ENCODE results near the gene ANKRD37.
A peak's percentile ranks its signal among the peaks of the same experiment; 100 is the strongest.

ANKRD37 gene

DNA sequence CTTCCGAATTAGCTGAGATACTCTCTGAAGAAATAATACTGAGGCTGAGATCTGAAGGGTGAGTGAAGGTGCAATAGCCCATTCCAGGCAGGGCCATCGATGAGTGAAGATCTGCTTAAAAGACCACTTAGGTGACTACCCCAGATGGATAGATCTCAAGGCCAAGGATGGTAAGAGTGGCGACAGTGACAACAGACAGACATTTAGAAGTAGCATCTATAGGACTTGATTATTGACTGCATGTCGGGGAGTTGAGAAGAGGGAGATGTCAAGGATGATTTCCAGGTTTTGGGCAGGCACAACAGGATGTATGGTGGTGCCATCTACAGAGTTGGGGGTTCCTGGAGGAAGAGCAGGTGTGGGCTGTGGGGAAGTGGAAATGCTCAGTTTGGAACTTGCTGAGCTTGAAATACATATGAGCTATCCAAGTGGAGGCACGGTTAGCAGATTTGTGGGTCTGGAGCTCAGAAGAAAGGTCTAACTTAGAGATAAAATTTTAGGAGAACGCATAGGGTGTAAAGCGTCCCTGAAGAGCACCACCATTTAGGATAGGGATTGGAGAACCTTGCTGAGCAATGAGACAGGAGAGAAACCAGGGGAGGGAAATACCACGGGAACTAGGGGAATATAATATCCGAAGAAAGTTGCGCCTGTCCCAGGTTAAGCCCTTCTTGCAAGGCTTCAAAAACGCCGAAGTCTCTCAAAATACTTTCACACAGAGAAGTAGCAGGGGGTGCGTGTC lies 28.4 kb downstream of the ANKRD37 start:
- no peak for DNase-seq (ENCODE audit: low read depth)

DNA sequence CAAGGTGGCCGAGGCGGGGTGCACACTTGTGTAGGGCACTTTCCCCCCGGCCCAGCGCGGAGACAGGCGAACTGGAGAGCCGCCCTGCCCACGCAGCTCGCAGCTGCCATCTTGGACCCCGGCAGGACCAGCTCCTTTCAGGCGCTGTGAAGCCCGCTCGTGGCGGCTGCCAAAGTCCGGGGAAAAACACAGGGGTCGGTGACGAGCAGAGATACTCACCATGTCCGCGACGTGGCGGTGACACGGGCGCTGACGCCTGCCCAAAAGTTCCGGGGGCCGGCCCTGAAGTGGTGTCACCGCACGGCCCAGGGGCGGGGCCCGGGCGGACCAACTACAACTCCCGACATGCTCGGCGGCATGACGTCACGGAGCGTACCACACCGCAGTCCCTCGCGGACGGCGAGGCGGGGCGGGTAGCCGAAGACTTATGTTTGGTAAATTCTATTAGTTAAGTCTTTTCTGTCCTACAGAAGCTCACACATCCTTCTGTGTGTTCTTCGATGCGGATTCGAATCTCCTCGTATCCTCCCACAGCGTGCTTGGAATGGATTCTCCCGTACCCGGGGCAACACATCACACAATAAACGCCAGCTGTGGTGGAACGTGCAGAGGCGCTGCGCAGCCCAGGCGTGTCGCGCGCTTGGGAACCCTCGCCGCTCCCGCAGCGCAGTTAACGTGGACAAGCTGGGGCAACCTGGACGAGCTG lies 29.2 kb downstream of the ANKRD37 start, which contains the start of gene UFSP2:
TSS of gene UFSP2 (minus strand) at position 318 of the 706 bp plus-strand sequence. CDS start at position 222, 96 bp downstream.
- DNase-seq (ENCODE audit: low read depth): peak; percentile 63

DNA sequence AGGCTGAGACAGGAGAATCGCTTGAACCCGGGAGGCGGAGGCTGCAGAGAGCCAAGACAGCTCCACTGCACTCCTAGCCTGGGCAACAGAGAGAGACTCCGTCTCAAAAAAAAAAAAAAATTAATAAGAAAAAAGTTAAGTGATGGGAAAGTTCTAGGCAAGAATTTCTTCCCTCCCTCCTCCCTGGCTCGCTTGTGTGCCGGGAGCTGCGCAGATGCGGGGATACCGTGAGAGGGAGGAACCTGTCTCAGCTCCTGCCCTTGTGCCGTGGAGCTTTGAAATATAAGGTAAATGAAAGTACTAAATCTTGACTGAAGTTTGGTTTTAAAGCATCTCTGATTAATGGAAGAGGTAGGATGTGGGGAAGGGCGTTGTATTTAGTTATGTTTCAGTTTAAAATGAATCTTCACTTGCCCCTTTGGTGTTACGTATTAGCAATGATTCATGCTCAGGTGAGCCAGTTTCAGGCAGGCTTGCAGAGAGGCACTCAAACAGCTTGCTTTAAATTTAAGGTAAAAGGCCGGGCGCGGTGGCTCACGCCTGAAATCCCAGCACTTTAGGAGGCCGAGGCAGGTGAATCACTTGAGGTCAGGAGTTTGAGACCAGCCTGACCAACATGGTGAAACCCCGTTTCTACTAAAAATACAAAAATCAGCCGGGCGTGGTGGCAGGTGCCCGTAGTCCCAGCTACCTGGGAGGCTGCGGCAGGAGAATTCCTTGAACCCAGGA lies 30.5 kb downstream of the ANKRD37 start:
- DNase-seq (ENCODE audit: low read depth): no peak

DNA sequence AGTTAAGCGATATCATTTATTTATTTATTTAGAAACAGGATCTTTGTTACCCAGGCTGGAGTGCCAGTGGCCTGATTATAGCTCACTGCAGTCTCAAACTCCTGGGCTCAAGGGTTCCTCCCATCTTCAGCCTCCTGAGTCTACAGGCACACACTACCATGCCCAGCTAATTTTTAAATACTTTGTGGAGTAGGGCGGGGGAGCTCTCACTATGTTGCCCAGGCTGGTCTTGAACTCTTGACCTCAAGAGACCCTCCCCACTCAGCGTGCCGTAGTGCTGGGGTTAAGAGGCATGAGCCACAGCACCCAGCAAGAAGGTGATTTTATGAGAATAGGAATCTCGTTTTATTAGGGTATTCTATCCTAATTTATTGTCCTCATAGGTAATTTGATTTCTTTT lies 33.0 kb downstream of the ANKRD37 start:
- no peak for DNase-seq (ENCODE audit: low read depth)

DNA sequence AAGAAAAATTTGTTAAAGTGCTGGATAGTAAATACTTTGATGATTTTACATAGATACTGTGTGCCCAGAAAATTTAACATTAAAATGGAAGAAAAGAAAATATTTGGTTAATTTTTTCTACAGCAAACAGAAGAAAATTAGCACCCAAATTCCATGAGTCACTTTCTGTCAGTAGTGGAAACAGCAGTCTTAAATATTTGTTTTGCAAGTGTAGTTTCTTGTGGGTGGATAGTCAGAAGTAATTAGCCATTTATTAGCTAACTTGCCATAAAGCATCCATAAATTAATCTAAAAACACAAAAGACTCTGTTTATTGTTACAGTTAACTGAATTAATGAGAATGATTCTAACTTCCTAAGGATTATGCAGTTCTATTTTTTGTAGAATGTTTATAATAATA lies 38.8 kb downstream of the ANKRD37 start:
- DNase-seq (ENCODE audit: low read depth): no peak

DNA sequence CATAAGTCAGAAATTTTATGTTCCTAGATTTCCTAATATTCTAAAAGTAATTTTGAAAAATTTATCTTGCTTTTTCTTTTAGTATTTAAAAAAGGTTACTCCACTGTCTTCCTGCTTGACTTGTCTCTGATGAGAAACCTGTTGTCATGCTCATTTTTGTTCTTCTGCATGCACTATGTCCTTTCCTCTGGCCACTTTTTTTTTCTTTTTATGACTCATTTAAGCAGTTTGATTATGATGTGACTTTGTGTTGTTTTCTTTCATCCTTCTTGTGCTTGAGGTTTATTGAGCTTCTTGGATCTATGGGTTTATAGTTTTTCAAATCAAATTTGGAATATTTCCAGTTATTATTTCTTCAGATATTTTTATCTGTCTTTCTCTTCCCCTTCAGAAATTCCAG lies 41.2 kb downstream of the ANKRD37 start:
- DNase-seq (ENCODE audit: low read depth): no peak

DNA sequence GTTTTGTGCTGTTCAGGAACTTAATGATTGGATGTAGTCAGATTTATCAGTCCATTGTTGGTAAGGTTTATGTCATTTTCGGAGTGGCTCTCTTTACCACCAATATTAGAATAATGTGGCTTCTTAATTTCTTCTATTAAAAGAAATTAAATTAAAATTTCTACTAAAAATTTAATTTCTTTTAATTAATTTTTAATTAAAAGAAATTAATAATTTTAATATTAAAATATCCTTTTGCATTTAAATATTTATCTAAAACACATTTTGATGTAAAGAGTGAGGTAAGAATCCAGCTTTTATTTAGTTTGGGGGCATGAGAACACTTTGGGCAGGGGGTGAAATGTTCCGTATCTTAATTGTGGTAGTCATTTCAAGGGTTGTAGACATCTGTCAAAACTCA lies 44.8 kb downstream of the ANKRD37 start:
- no peak for DNase-seq (ENCODE audit: low read depth)

DNA sequence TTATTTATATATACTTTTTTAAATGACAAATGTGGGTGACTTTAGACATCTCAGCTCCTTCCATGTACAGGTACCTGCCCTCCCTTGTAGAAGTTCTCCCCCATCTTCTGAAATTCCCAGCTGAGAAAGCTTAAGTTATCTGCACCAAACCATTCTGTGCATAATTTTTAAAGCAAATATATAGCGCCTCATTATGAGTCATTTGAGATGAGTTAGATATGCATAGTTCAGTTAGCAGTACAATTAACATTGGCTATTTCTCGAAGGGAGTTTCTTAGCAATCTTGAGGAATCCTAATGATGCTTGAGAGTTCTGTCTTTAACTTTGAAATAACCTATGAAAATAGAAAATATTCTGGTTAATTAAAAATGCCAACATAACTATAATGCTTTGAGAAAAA lies 48.6 kb downstream of the ANKRD37 start:
- DNase-seq (ENCODE audit: low read depth): no peak
